ENCODE results near the gene CDH13. TPM values are rescaled to one million over a fixed set of nuclear protein-coding genes. Genes with fewer than 3 reads are reported as not detected.

Gene CDH13
- total RNA-seq, 1 donor from 2014 or later = 45.1 TPM

- no peak for DNase-seq (ENCODE audit: low spot score)
- Mint-ChIP-seq H3K27ac (ENCODE audit: unreplicated experiment) (no peak overlapping the region), H3K36me3 (ENCODE audit: low read depth) (no peaks in the 10 kb centered on the region), H3K9me3 (ENCODE audit: low read depth) (no peaks in the 10 kb centered on the region), H3K4me1 (ENCODE audit: low read depth) (no peaks in the 10 kb centered on the region), H3K27me3 (ENCODE audit: low read depth) (no peaks in the 10 kb centered on the region), H3K4me3 (ENCODE audit: unreplicated experiment) (no peak overlapping the region)
- TF ChIP-seq CTCF (IDR thresholded peaks at IDR 0.05) = no peak
Observed at GRCh38 chr16:83588070-83588469, 961.3 kb downstream of the CDH13 start.

GRCh38 chr16:83589576-83589975, 962.8 kb downstream of the CDH13 start:
- Mint-ChIP-seq H3K9me3 (ENCODE audit: low read depth) (no peaks in the 10 kb centered on the region), H3K36me3 (ENCODE audit: low read depth) (no peaks in the 10 kb centered on the region), H3K4me1 (ENCODE audit: low read depth) (no peaks in the 10 kb centered on the region), H3K4me3 (ENCODE audit: unreplicated experiment) (no peak overlapping the region), H3K27me3 (ENCODE audit: low read depth) (no peaks in the 10 kb centered on the region), H3K27ac (ENCODE audit: unreplicated experiment) (no peak overlapping the region)
- DNase-seq (ENCODE audit: low spot score) = no peak
- TF ChIP-seq CTCF (IDR thresholded peaks at IDR 0.05) = no peak

- no peak for TF ChIP-seq CTCF (IDR thresholded peaks at IDR 0.05)
- H3K27me3 Mint-ChIP-seq (ENCODE audit: low read depth) = no peaks in the 10 kb centered on the region
- H3K9me3 Mint-ChIP-seq (ENCODE audit: low read depth) = no peaks in the 10 kb centered on the region
- no peak for DNase-seq (ENCODE audit: low spot score)
- H3K4me1 Mint-ChIP-seq (ENCODE audit: low read depth) = no peaks in the 10 kb centered on the region
- H3K36me3 Mint-ChIP-seq (ENCODE audit: low read depth) = no peaks in the 10 kb centered on the region
- no peak overlapping the region for H3K27ac Mint-ChIP-seq (ENCODE audit: unreplicated experiment)
- H3K4me3 Mint-ChIP-seq (ENCODE audit: unreplicated experiment) = no peak overlapping the region
Observed at GRCh38 chr16:83592778-83593177, 966.0 kb downstream of the CDH13 start.

- H3K4me1 Mint-ChIP-seq (ENCODE audit: low read depth) = no peaks in the 10 kb centered on the region
- H3K27ac Mint-ChIP-seq (ENCODE audit: unreplicated experiment) = no peak overlapping the region
- no peaks in the 10 kb centered on the region for H3K9me3 Mint-ChIP-seq (ENCODE audit: low read depth)
- H3K27me3 Mint-ChIP-seq (ENCODE audit: low read depth) = no peaks in the 10 kb centered on the region
- no peak for DNase-seq (ENCODE audit: low spot score)
- no peak overlapping the region for H3K4me3 Mint-ChIP-seq (ENCODE audit: unreplicated experiment)
- no peak for TF ChIP-seq CTCF (IDR thresholded peaks at IDR 0.05)
- no peaks in the 10 kb centered on the region for H3K36me3 Mint-ChIP-seq (ENCODE audit: low read depth)
Observed at GRCh38 chr16:83599789-83600462, 973.2 kb downstream of the CDH13 start.

GRCh38 chr16:83602761-83603722, 976.3 kb downstream of the CDH13 start:
- no peak for DNase-seq (ENCODE audit: low spot score)
- no peak overlapping the region for H3K4me3 Mint-ChIP-seq (ENCODE audit: unreplicated experiment)
- H3K27me3 Mint-ChIP-seq (ENCODE audit: low read depth) = no peaks in the 10 kb centered on the region
- TF ChIP-seq CTCF (IDR thresholded peaks at IDR 0.05) = no peak
- no peaks in the 10 kb centered on the region for H3K4me1 Mint-ChIP-seq (ENCODE audit: low read depth)
- no peak overlapping the region for H3K27ac Mint-ChIP-seq (ENCODE audit: unreplicated experiment)
- no peaks in the 10 kb centered on the region for H3K9me3 Mint-ChIP-seq (ENCODE audit: low read depth)
- H3K36me3 Mint-ChIP-seq (ENCODE audit: low read depth) = no peaks in the 10 kb centered on the region
